DOHH2 (cell line): ENCODE measurements around the gene PRKAG1.

Experiments used
- CTCF ChIP-seq: fragments of 200-600 bp; sonication (generic); IDR thresholded peaks from one replicate; pipeline ENCODE4 v1.5.1; 2014; ENCODE audit warnings: antibody characterized with exemption, mild to moderate bottlenecking, low read depth, low read length; ENCODE audit not compliant: poor library complexity, severe bottlenecking
- EZH2phosphoT487 ChIP-seq: fragments of 200-600 bp; sonication (generic); IDR thresholded peaks from 2 replicates; pipeline ENCODE4 v1.6.1; 2017; ENCODE audit warnings: borderline replicate concordance, mild to moderate bottlenecking, antibody characterized with exemption, low read length, moderate library complexity, mixed read lengths

GRCh38 chr12:49000346-49000745 is 18.2 kb downstream of the PRKAG1 start:
- no peak for TF ChIP-seq CTCF
- TF ChIP-seq EZH2phosphoT487, result no peak
